HEK293 (cell line): ENCODE data around the gene FLYWCH1.

Experiments
- BCL11B ChIP-seq: fragments of 450-650 bp; formaldehyde crosslinking; IDR thresholded peaks from 2 replicates; pipeline ENCODE4 v1.5.1; 2016; ENCODE audit warnings: low read depth, missing biosample characterization, missing genetic modification characterization
- GLI4 ChIP-seq: fragments of 450-650 bp; formaldehyde crosslinking; IDR thresholded peaks from 2 replicates; pipeline ENCODE4 v1.5.1; 2016; ENCODE audit warnings: missing biosample characterization, missing genetic modification characterization
- HOXD13 ChIP-seq: sonication (generic); formaldehyde crosslinking; IDR thresholded peaks from 2 replicates; pipeline ENCODE4 v1.8.0; 2022; ENCODE audit warnings: missing genetic modification reagents, borderline replicate concordance
- MEIS1 ChIP-seq: sonication (generic); formaldehyde crosslinking; IDR thresholded peaks from 2 replicates; pipeline ENCODE4 v1.8.1; 2022; ENCODE audit warnings: missing genetic modification reagents, mild to moderate bottlenecking, borderline replicate concordance
- MYNN ChIP-seq: fragments of 450-650 bp; formaldehyde crosslinking; IDR thresholded peaks from 2 replicates; pipeline ENCODE4 v1.5.1; 2016; ENCODE audit warnings: missing biosample characterization, missing genetic modification characterization, borderline replicate concordance
- ZFHX2 ChIP-seq: fragments of 450-650 bp; formaldehyde crosslinking; conservative IDR thresholded peaks from 2 replicates; pipeline ENCODE4 v1.5.1; 2016; ENCODE audit warnings: missing biosample characterization, missing genetic modification characterization
- ZIC2 ChIP-seq: fragments of 450-650 bp; formaldehyde crosslinking; IDR thresholded peaks from 2 replicates; pipeline ENCODE4 v1.5.1; 2016; ENCODE audit warnings: missing biosample characterization, missing genetic modification characterization
- ZNF341 ChIP-seq: fragments of 450-650 bp; formaldehyde crosslinking; IDR thresholded peaks from 2 replicates; pipeline ENCODE4; 2016; ENCODE audit warnings: low read depth, missing biosample characterization, missing genetic modification characterization
- ZNF394 ChIP-seq: fragments of 450-650 bp; formaldehyde crosslinking; IDR thresholded peaks from 2 replicates; pipeline ENCODE4 v1.5.1; 2016; ENCODE audit warnings: missing biosample characterization, missing genetic modification characterization, mild to moderate bottlenecking, moderate library complexity, borderline replicate concordance
- ZNF623 ChIP-seq: fragments of 450-650 bp; formaldehyde crosslinking; IDR thresholded peaks from 2 replicates; pipeline ENCODE4 v1.5.1; 2016; ENCODE audit warnings: missing biosample characterization, missing genetic modification characterization
- ZNF660 ChIP-seq: fragments of 450-650 bp; IDR thresholded peaks from 2 replicates; pipeline ENCODE4 v1.5.1; 2018; ENCODE audit warnings: missing biosample characterization, mild to moderate bottlenecking, missing genetic modification characterization
- ZNF843 ChIP-seq: fragments of 450-650 bp; formaldehyde crosslinking; IDR thresholded peaks from 2 replicates; pipeline ENCODE4 v1.5.1; 2016; ENCODE audit warnings: missing biosample characterization, missing genetic modification characterization
- TF ChIP-seq, protein P1 (sequence below): fragments of 450-650 bp; formaldehyde crosslinking; IDR thresholded peaks from 2 replicates; pipeline ENCODE4 v1.5.1; 2016; ENCODE audit warnings: missing biosample characterization, missing genetic modification characterization, low read depth
- TF ChIP-seq, protein P2 (sequence below): fragments of 450-650 bp; formaldehyde crosslinking; IDR thresholded peaks from 2 replicates; pipeline ENCODE4 v1.5.1; 2017; ENCODE audit warnings: missing biosample characterization, missing genetic modification characterization
- TF ChIP-seq, protein P3 (sequence below): fragments of 450-650 bp; formaldehyde crosslinking; IDR thresholded peaks from 2 replicates; pipeline ENCODE4 v1.5.1; 2016; ENCODE audit warnings: missing biosample characterization, missing genetic modification characterization
- TF ChIP-seq, protein P4 (sequence below): sonication (generic); formaldehyde crosslinking; IDR thresholded peaks from 2 replicates; pipeline ENCODE4 v1.8.1; 2022; ENCODE audit warnings: mild to moderate bottlenecking, moderate library complexity, missing genetic modification reagents
- TF ChIP-seq, protein P5 (sequence below): fragments of 450-650 bp; formaldehyde crosslinking; IDR thresholded peaks from 2 replicates; pipeline ENCODE4 v1.5.1; 2016; ENCODE audit warnings: missing biosample characterization, missing genetic modification characterization, borderline replicate concordance
- TF ChIP-seq, protein P6 (sequence below): fragments of 450-650 bp; formaldehyde crosslinking; IDR thresholded peaks from 2 replicates; pipeline ENCODE4; 2016; ENCODE audit warnings: missing biosample characterization, missing genetic modification characterization
- TF ChIP-seq, protein P7 (sequence below): fragments of 450-650 bp; formaldehyde crosslinking; IDR thresholded peaks from 2 replicates; pipeline ENCODE4 v1.5.1; 2016; ENCODE audit warnings: missing biosample characterization, missing genetic modification characterization
- TF ChIP-seq, protein P8 (sequence below): fragments of 450-650 bp; formaldehyde crosslinking; IDR thresholded peaks from 2 replicates; pipeline ENCODE4 v1.5.1; 2016; ENCODE audit warnings: missing biosample characterization, missing genetic modification characterization

The FLYWCH1 gene

DNA sequence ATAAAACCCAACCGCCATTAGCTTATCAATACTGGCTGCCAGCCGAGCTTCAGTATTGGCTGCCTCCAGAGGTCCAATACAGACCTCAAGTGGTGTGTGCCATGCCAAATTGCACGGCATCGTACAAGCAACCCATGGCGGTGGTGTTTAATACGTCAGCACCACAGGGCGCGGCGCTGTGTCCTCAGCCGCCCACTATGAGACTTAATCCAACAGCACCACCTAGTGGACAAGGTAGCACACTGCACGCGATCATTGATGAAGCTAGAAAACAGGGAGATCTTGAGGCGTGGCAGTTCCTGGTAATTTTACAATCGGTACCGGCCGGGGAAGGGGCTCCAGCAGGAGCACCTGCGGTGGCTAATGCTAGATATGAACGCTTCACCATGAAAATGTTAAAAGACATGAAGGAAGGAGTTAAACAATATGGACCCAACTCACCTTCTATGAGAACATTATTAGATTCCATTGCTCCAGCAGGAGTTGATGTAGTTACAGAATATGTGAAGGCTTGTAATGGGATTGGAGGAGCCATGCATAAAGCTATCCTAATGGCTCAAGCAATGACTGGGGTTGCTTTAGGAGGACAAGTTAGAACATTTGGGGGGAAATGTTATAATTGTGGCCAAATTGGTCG, 15.4 kb downstream of the FLYWCH1 start (continued):
- TF ChIP-seq ZNF341 (tag by site-specific recombination) = no peak
- TF ChIP-seq MEIS1 (CRISPR knock-in tag) = no peak
- TF ChIP-seq, protein P1, sequence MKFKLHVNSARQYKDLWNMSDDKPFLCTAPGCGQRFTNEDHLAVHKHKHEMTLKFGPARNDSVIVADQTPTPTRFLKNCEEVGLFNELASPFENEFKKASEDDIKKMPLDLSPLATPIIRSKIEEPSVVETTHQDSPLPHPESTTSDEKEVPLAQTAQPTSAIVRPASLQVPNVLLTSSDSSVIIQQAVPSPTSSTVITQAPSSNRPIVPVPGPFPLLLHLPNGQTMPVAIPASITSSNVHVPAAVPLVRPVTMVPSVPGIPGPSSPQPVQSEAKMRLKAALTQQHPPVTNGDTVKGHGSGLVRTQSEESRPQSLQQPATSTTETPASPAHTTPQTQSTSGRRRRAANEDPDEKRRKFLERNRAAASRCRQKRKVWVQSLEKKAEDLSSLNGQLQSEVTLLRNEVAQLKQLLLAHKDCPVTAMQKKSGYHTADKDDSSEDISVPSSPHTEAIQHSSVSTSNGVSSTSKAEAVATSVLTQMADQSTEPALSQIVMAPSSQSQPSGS = no peak
- no peak for TF ChIP-seq MYNN (tag by site-specific recombination)
- TF ChIP-seq, protein P2, sequence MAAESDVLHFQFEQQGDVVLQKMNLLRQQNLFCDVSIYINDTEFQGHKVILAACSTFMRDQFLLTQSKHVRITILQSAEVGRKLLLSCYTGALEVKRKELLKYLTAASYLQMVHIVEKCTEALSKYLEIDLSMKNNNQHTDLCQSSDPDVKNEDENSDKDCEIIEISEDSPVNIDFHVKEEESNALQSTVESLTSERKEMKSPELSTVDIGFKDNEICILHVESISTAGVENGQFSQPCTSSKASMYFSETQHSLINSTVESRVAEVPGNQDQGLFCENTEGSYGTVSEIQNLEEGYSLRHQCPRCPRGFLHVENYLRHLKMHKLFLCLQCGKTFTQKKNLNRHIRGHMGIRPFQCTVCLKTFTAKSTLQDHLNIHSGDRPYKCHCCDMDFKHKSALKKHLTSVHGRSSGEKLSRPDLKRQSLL (tag by site-specific recombination) = no peak
- TF ChIP-seq ZNF660 (tag by site-specific recombination) = peak; percentile 88
- peak; percentile 63 for TF ChIP-seq ZIC2
- TF ChIP-seq, protein P3, sequence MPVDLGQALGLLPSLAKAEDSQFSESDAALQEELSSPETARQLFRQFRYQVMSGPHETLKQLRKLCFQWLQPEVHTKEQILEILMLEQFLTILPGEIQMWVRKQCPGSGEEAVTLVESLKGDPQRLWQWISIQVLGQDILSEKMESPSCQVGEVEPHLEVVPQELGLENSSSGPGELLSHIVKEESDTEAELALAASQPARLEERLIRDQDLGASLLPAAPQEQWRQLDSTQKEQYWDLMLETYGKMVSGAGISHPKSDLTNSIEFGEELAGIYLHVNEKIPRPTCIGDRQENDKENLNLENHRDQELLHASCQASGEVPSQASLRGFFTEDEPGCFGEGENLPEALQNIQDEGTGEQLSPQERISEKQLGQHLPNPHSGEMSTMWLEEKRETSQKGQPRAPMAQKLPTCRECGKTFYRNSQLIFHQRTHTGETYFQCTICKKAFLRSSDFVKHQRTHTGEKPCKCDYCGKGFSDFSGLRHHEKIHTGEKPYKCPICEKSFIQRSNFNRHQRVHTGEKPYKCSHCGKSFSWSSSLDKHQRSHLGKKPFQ = no peak
- TF ChIP-seq, protein P4, sequence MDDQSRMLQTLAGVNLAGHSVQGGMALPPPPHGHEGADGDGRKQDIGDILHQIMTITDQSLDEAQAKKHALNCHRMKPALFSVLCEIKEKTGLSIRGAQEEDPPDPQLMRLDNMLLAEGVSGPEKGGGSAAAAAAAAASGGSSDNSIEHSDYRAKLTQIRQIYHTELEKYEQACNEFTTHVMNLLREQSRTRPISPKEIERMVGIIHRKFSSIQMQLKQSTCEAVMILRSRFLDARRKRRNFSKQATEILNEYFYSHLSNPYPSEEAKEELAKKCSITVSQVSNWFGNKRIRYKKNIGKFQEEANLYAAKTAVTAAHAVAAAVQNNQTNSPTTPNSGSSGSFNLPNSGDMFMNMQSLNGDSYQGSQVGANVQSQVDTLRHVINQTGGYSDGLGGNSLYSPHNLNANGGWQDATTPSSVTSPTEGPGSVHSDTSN (CRISPR knock-in tag) = 0 out of 2 replicates have a peak, but pooled peaks have one; percentile 30
- no peak for TF ChIP-seq ZNF843 (tag by site-specific recombination)
- TF ChIP-seq, protein P5, sequence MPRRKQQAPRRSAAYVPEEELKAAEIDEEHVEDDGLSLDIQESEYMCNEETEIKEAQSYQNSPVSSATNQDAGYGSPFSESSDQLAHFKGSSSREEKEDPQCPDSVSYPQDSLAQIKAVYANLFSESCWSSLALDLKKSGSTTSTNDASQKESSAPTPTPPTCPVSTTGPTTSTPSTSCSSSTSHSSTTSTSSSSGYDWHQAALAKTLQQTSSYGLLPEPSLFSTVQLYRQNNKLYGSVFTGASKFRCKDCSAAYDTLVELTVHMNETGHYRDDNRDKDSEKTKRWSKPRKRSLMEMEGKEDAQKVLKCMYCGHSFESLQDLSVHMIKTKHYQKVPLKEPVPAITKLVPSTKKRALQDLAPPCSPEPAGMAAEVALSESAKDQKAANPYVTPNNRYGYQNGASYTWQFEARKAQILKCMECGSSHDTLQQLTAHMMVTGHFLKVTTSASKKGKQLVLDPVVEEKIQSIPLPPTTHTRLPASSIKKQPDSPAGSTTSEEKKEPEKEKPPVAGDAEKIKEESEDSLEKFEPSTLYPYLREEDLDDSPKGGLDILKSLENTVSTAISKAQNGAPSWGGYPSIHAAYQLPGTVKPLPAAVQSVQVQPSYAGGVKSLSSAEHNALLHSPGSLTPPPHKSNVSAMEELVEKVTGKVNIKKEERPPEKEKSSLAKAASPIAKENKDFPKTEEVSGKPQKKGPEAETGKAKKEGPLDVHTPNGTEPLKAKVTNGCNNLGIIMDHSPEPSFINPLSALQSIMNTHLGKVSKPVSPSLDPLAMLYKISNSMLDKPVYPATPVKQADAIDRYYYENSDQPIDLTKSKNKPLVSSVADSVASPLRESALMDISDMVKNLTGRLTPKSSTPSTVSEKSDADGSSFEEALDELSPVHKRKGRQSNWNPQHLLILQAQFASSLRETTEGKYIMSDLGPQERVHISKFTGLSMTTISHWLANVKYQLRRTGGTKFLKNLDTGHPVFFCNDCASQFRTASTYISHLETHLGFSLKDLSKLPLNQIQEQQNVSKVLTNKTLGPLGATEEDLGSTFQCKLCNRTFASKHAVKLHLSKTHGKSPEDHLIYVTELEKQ (tag by site-specific recombination) = no peak
- TF ChIP-seq, protein P6, sequence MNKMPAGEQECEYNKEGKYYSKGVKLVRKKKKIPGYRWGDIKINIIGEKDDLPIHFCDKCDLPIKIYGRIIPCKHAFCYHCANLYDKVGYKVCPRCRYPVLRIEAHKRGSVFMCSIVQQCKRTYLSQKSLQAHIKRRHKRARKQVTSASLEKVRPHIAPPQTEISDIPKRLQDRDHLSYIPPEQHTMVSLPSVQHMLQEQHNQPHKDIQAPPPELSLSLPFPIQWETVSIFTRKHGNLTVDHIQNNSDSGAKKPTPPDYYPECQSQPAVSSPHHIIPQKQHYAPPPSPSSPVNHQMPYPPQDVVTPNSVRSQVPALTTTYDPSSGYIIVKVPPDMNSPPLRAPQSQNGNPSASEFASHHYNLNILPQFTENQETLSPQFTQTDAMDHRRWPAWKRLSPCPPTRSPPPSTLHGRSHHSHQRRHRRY (tag by site-specific recombination) = no peak
- peak; percentile 68 for TF ChIP-seq ZFHX2 (tag by site-specific recombination)
- TF ChIP-seq HOXD13 (CRISPR knock-in tag) = no peak
- no peak for TF ChIP-seq GLI4 (tag by site-specific recombination)
- TF ChIP-seq, protein P7, sequence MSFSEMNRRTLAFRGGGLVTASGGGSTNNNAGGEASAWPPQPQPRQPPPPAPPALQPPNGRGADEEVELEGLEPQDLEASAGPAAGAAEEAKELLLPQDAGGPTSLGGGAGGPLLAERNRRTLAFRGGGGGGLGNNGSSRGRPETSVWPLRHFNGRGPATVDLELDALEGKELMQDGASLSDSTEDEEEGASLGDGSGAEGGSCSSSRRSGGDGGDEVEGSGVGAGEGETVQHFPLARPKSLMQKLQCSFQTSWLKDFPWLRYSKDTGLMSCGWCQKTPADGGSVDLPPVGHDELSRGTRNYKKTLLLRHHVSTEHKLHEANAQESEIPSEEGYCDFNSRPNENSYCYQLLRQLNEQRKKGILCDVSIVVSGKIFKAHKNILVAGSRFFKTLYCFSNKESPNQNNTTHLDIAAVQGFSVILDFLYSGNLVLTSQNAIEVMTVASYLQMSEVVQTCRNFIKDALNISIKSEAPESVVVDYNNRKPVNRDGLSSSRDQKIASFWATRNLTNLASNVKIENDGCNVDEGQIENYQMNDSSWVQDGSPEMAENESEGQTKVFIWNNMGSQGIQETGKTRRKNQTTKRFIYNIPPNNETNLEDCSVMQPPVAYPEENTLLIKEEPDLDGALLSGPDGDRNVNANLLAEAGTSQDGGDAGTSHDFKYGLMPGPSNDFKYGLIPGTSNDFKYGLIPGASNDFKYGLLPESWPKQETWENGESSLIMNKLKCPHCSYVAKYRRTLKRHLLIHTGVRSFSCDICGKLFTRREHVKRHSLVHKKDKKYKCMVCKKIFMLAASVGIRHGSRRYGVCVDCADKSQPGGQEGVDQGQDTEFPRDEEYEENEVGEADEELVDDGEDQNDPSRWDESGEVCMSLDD (tag by site-specific recombination) = no peak
- TF ChIP-seq, protein P8, sequence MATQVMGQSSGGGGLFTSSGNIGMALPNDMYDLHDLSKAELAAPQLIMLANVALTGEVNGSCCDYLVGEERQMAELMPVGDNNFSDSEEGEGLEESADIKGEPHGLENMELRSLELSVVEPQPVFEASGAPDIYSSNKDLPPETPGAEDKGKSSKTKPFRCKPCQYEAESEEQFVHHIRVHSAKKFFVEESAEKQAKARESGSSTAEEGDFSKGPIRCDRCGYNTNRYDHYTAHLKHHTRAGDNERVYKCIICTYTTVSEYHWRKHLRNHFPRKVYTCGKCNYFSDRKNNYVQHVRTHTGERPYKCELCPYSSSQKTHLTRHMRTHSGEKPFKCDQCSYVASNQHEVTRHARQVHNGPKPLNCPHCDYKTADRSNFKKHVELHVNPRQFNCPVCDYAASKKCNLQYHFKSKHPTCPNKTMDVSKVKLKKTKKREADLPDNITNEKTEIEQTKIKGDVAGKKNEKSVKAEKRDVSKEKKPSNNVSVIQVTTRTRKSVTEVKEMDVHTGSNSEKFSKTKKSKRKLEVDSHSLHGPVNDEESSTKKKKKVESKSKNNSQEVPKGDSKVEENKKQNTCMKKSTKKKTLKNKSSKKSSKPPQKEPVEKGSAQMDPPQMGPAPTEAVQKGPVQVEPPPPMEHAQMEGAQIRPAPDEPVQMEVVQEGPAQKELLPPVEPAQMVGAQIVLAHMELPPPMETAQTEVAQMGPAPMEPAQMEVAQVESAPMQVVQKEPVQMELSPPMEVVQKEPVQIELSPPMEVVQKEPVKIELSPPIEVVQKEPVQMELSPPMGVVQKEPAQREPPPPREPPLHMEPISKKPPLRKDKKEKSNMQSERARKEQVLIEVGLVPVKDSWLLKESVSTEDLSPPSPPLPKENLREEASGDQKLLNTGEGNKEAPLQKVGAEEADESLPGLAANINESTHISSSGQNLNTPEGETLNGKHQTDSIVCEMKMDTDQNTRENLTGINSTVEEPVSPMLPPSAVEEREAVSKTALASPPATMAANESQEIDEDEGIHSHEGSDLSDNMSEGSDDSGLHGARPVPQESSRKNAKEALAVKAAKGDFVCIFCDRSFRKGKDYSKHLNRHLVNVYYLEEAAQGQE (tag by site-specific recombination) = no peak
- no peak for TF ChIP-seq ZNF623 (tag by site-specific recombination)
- TF ChIP-seq BCL11B (tag by site-specific recombination) = no peak
- no peak; the same call in 1 of the 2 replicates for TF ChIP-seq ZNF394
